Omental fat pad (tissue), 4 donors: Measurements from ENCODE around the gene ZNF148. TPM values are rescaled to one million over a fixed set of nuclear protein-coding genes. Genes with fewer than 3 reads are reported as not detected.

Source experiments
- ATAC-seq: fragments of 150-250 bp; one replicate; pipeline ENCODE4 v1.9.1; 2016; ENCODE audit warnings: mild to moderate bottlenecking, moderate library complexity; ENCODE audit not compliant: low FRiP score
- DNase-seq: peaks from one replicate; pipeline ENCODE4 v3.0.0-alpha.2; 2019; ENCODE audit warnings: low spot score
- CTCF ChIP-seq, 3 donors: fragments of 450-650 bp; IDR thresholded peaks; one replicate each; pipeline ENCODE4 v1.5.1; 2016 to 2017; ENCODE audit warnings: antibody characterized with exemption in 3 of 3, mild to moderate bottlenecking in 3 of 3, moderate library complexity in 2 of 3
- total RNA-seq, 4 donors: library from RNA; depleted of rRNA; stranded (reverse); fragments of >200 nt; gene quantifications; one replicate each; pipeline ENCODE4 v1.1.0, GENCODE V29; 2016

The ZNF148 gene
- total RNA-seq, 4 donors from 2014 or later = 23.9 to 34.5 (median 24.9) TPM

DNA sequence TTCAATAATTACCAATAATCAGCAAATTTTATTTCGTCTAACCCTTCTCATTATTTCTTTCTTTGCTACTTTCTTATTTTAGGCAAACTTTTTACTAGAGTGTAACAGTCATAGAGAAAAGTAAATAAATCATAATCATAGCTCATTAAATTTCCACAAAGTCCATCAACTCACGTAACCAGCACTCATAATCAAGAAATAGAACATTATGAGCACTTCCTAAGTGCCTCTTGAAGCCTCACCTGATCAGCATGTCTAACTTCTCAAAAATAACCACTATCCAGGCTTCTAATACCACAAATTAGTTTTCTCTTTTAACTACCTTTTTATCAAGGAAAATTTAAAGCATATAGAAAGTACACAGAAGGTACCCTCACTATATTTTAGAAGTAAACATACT lies 124.2 kb downstream of the ZNF148 start:
- ATAC-seq = no peak
- no peak for TF ChIP-seq CTCF (IDR thresholded peaks at IDR 0.05)
- DNase-seq = no peak

DNA sequence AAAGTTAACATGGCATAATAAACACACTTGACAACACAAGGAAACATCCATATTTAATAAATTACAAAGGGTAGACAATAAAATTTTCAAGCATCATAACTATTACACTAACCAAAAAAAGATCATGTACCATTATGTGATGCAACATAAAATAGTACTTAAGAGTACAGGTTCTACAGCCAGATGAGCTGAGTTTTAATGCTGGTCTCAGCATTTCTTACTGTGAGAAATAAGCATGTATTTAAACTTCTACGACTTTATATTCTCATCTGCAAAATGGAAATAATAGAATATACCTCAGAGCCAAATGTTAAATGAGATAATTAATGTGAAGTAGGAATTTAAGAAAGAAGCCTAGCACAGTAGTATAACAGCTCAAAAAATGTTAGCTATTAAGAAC lies 128.9 kb downstream of the ZNF148 start:
- ATAC-seq (no peak), DNase-seq (no peak)
- TF ChIP-seq CTCF (IDR thresholded peaks at IDR 0.05) = no peak

DNA sequence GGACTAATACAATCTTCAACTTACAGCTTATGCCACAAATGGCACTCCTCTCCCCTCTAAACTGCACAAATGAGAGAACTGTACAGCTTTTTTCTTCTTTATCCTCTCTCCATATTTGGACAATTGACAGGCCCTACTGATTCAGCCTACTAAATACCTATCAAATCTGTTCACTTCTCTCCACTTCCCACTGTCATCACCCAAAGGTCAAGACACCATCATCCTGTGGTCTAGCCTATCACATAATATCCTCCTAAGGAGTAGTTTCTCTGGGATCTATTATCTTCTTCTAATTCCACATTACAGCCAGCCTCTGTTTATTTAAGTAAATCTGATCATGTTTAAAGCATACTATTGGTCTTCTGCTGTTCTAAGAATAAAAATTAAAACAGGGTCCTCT lies 129.6 kb downstream of the ZNF148 start:
- ATAC-seq (no peak), DNase-seq (no peak)
- no peak for TF ChIP-seq CTCF (IDR thresholded peaks at IDR 0.05)

- DNase-seq (no peak), ATAC-seq (no peak)
- no peak for TF ChIP-seq CTCF (IDR thresholded peaks at IDR 0.05)
Observed at GRCh38 chr3:125240496-125240895, 134.6 kb downstream of the ZNF148 start.

DNA sequence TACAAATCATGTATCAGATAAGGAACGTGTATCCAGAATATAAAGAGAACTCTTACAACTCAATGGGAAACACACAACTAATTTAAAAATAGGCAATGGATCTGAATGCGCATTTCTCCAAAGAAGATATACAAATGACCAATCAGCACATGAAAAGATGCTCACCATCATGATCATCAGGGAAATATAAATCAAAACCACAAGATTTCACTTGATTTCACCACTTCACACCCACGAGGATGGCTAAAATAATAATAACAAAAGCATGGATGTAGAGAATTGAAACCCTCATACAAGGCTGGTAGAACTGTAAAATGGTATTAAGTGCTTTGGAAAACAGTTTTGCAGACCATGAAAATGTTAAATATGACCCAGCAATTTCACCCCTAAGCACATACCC lies 135.9 kb downstream of the ZNF148 start:
- no peak for ATAC-seq
- no peak for DNase-seq
- TF ChIP-seq CTCF (IDR thresholded peaks at IDR 0.05) = no peak

DNA sequence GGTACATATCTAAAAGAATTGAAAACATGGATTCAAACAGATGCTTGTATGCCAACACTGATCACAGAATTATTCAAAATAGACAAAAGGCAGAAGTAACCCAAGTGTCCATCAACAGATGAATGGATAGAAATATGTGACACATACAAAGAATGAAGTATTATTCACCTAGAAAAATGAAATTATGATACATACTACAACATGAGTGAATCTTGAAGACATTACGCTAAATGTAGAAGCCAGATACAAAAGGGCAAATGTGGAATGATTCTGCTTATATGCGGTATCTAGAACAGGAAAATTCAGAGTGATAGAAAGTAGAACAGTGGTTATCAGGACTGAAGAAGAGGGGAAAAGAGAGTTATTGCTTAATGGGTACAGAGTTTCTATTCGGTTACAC lies 136.4 kb downstream of the ZNF148 start:
- DNase-seq = no peak
- TF ChIP-seq CTCF (IDR thresholded peaks at IDR 0.05) = no peak
- no peak for ATAC-seq

DNA sequence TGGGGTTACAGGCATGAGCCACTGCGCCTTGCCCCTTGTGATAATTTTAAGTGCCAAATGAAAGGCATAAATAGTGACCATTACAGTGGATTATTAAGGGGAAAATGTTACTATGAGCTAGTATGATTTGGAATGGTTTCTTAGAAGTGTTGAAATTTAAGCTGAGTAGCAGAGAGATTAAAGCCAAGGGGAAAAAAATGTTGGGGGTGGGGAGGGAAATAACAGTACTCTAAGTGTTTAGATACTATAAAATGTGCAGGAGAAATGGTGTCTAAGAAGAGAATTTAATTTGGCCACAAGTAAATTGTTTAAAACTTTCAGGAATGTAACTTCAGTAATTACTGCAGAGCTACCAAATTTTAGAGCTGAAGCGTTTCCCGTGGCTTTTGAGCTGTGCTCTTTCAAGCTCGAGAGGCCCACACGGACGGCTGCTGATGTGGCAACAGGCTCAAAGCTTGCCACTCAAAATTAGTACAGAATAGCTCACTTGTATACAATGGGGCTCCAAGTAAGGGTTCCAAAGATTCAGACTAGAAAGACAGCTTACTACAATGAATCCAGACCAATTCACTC lies 138.7 kb downstream of the ZNF148 start:
- DNase-seq (no peak), ATAC-seq (peak; percentile 34)
- no peak for TF ChIP-seq CTCF (IDR thresholded peaks at IDR 0.05)
